IPS-NIHi7 (cell line): ENCODE data around the gene GALNT5.

Experiments
- DNase-seq: peaks from one replicate; pipeline ENCODE4 v3.0.0; 2012; ENCODE audit warnings: mixed read lengths; ENCODE audit errors: extremely low spot score

The GALNT5 gene

DNA sequence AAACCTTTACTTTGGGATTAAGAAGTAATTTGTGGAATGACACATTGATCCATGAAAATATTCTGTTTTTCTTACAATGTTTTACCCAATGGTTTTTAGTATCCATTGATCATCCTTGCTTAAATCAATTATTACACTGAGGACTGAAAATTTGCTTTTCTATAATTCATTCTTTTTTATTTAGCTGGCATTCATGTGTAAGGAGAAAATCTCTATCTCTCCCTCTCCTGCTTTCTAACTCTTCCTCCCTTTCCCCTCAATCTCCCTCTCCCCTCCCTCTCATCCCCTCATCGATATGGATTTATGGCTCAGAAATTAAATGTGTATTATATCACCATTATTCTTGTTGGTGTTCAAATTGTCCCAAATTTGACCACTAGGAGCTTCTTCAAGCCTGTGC, 29.7 kb downstream of the GALNT5 start:
- no peak for DNase-seq

DNA sequence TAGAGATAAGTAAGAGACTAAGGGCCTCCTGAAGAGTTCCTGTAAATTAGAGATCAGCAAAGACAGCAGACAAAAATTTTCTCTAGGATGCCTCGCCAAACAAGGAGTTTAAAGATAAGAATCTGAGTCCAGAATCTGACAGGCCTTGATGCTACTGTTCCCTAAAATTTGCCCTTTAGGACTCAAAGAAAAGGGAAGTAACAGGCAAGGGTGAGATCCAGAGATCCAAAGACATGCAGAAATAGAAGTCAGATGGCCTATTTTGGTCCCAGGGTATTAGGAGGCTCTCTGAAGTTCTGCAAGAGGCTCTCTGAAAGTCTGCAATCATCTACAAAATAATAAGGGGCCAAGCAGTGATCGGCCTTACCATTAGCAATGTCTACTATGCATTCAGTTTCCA, 33.0 kb downstream of the GALNT5 start:
- DNase-seq, result no peak

DNA sequence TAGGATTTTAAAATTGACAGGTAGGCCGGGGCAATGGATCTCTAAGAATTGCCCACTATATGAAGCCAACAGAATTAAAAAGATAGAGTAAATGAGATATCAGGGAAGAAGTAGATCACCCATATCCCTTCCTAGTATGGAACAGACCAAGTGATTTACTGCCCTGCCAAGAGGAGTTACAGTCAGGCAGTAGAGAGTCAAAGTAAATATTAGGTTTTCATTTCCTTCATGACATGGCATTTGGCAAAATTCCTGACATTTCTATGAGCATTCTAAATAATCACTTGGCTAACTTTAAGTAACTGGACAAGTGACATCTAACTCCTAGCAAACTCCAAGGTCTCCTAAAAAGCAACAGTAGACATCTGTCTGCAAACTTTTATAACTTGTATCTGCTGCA, 33.5 kb downstream of the GALNT5 start:
- no peak for DNase-seq

DNA sequence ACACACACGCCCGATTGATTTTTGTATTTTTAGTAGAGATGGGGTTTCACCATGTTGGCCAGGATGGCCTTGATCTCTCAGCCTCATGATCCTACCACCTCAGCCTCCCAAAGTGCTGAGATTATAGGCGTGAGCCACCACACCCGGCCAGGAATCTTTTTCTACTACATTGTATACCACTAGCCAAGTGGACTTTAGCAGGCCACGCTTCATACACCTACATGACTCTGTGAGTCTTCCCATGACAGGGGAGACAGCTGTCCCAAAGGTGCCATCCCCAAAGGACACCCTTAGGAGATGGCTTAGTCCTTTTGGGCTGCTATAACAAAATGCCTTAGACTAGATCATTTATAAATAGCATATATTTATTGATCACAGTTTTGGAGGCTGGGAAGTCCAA, 35.3 kb downstream of the GALNT5 start:
- no peak for DNase-seq

DNA sequence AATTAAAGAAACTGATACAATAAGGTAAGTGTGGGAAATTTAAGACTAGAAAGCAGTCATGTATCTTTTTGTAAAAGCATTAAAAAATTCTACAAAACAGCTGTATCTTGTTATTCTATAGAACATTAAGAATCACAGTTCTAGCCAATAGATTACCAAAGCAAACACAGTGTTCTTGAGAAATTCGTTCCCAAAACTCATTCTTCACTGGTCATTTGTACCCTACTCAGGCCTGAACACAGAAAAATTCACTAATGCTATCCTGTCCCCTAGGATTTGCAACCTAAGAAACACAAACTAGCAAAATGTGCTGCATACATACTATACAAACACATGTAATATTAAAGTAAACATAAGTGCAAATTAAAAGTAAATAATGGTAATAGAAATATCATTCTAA, 39.0 kb downstream of the GALNT5 start:
- DNase-seq, result no peak

DNA sequence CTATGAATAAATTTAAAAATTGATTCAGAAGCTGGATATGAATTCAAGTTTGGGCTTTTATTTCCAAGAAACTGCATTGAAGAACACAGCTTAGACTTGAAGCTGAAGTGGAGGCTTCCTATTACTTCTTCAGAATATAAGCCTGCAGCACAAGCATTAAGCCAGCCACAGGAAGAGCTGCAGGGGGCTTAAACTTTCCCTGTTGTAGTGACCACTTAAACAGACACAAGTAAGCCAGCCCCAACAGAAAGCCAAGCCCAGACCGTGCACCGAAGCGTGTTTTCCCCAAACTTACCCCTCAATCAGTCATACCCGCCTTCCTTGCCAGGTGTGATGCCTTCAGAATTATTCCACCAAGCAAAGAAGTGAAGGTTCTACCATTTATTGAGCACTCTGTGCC, 39.5 kb downstream of the GALNT5 start:
- DNase-seq, result no peak

DNA sequence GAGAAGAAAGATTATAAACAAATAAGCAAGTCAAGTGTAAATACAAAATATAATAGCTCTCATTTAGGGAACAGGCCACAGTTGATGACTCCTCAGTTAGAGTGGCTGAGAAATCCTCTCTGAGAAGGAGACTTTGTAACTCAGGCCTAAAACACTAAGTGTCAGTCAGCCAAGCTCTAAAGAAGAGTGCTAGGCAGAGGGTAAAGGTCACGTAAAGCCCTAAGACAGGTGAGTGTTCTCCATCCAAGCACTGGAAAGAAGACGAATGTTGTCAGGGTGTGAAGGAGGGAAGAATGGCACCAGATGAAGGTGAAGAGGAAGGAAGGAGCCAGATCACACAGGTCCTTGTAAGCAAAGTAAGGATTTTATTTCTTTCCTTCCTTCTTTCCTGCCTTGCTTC, 43.8 kb downstream of the GALNT5 start:
- no peak for DNase-seq

DNA sequence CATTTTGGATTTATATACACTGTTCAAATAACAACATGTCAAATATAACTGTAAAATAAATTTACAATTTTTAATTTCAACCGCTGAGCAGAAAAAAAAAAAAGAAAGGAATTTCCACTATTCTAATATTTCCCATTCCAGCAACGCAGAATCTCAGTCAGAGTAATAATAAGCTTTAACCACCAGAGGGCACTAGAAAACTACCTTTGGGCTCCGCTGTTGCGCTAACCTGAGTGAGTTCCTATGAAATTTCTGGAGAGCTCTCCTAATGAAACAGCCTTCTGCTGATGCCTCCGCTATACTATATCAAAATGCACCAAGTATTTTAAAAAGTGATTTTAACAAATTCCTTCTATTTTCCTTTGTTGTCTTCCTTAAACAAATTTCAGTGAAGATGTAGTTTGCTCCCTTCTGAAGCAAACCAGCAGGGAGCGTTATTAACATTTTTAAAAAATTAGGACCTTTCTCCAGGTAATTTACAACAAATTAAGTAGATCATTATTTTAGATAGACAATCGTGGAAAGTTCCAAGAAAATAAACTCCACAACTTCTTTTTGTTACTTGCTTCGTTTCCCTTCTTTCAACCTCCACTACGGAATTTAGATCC, 45.1 kb downstream of the GALNT5 start:
- peak; percentile 61 for DNase-seq

DNA sequence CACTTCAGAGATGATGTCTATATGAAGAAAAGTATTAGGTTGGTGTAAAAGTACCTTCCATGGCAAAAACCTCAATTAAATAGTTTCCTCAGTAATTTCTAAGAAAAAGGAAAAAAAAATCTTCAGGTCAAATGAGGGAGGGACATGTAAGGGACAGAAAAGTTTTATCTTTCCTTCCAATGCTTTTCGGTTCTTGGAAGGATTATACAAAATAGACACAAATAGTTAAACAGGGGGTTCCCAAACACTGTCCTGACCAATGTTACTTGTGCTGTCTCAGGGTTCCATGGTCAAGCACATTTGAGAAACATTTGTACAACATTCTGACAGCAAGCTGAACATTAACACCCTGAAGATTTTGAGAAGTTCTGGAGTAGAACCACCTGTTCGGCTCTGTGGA, 46.1 kb downstream of the GALNT5 start:
- no peak for DNase-seq

DNA sequence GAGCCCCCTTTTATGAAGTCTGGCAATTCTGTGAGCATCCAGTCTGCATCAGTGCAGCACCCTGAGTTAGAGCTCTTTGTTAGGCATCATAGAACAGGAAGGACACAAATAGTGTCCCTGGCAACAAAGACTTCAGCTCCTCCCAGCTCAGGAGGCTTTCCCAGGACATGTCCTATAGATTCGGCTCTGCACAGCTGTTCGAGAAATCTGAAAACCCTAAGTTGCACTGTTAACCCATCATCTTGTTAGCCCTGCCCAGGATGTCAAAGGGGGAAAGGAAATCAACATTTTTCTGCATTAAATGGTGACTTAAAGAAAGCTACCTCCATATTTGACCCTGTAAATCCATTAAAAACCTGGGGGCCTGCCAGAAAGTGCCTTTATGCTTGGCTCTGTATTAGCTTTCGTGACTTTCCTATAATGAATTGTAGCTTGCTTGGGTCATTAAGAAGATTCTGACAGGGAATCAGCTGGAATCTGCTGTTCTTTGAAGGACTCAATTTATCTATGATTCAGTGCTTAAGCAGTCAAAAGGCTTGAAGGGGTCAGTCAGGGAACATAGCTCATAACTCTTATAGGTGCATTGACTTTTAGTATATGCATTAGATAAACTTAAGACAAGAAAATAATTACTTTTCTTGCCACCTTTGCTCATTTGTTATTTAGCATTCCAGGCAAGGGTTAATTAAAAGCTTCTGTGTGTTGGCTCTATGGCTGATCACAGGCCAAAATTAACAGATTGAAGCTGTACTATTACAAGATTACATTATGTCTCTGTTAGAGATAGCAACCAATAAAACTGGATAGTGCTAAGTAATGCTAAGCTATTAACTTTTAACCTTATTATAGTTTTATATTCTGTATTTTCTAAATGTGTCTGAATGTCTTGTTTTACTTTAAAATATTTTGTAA, 47.6 kb downstream of the GALNT5 start:
- DNase-seq, result no peak

DNA sequence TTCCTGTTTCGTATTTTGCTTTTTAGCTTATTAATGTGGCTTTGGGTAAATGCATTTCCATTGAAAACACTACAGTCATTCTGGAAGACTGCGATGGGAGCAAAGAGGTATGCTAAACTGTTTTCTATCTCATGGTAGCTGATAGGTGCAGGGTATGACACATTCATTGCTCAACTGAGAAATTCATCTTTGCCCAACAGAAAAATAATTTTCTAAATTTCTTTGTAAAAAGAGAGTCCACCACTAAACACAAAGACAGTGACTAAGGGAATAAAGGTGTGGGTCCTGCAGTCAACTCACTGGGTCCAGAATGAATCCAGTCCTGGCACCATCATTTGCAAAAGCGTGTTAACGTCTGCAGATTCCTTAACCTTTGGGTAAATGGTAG, 48.2 kb downstream of the GALNT5 start:
- DNase-seq, result no peak

DNA sequence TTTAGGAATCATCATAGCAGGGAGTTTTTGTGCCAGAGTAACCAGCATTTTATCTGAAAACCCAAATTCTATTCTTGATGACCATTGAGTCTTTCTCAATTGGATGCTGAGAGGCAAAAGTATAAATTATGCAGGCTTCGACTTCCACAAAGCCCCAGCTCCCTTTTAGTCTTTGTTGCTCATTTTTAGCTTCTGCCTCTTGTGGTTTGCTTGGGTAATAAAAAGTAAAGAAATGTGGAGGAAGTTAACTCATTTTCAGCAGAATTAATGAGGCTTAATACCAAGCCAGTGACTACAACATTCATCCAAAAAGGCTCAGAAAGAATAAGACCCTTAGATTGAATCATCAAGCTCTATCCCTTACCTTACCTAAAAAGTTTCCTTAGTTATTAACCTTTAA, 49.5 kb downstream of the GALNT5 start:
- DNase-seq, result no peak

DNA sequence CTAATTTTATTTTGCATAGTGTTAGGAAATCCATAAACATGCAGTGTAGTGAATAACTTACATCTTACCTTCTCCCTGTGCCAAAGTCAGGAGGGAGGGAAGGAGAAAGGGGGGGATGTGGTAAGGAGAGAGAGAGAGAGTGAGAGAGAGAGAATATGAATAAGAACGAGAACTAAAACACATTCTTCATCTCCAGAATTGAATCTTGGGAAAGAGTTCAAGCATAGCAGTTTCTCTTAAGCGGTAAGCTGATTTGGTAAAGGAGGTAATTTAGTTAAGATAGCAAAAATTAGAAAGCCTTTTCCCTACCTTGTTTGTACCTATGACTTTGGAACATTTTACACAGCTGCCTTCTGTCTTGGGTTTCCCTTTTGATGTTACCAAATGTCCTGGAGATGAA, 52.4 kb downstream of the GALNT5 start:
- no peak for DNase-seq

DNA sequence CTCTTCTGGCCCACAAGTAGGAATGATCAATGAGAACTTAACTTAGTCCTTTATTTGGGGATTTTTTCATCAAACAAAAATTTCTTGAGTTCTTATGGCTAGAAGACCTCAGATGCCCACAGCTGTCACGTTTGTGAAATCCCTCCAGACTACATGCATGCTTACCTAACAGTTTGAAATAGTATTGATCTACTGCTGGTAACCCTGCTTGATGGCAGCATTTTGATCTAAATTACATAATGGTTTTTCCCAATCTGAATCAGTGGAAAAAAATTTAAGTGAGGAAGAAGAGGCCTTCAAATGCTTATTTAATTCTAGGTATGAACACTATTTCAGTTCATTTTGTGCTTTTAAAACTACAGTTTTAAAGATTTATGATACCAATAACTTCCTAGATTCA, 54.2 kb downstream of the GALNT5 start:
- DNase-seq, result no peak

DNA sequence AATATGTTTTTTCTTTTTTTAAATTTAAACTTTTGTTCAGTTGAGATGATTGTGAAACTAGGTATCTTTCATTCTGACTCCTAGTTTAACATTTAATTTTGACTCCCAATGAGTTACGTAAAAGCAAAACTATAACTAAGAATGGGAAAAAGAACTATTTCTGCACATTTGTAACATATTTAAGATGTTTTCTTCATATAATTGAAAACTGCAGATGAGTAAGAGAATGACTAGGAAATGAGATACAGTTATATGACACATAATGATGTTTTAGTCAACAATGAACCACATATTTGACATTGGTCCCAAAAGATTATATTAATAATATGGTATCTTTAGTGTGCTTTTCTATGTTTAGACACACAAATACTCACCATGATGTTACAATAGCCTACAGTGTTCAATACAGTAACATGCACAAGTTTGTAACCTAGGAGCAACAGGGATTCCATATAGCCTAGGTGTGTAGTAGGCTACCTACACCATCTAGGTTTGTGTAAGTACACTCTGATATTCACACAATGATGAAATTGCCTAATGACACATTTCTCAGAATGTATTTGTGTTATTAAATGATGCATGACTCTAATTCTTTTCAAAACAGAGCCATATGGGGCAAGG, 55.5 kb downstream of the GALNT5 start:
- no peak for DNase-seq

DNA sequence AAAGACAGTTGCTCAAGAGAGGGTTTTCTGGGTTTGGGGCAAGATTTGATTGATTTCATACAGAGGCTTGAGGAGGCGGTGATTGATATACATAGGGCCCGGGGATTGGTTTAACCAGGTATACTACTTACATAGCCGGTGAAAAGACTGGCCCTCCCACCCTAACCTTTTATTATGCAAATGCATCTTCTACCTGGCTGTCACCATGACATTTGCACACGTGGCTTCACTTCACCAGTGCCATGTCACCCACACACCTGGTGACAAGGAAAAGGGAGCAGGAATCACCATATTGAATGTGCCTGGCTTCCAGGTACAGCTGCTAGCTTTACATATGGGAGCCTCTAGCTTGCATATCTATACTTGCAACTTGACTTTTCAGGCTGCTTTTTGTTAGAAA, 58.4 kb downstream of the GALNT5 start:
- DNase-seq, result no peak

DNA sequence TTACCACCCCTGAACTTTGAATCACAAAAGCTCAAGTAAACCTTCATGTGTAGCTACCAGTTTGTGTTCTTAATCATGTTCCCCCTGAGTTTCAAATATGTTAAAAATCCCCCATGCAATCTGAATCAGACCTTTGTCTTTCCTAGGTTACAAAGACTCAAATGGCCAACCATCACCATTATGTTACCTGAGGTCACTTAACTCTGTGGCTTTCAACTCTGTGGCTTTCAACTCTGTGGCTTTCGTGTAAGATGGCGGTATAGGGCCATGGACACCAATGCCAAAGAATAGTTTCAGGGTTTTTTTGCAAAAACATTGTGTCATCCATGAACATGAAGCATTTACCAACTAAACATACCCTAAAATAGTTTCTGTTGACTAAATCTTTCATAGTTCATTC, 61.4 kb downstream of the GALNT5 start:
- DNase-seq, result no peak

DNA sequence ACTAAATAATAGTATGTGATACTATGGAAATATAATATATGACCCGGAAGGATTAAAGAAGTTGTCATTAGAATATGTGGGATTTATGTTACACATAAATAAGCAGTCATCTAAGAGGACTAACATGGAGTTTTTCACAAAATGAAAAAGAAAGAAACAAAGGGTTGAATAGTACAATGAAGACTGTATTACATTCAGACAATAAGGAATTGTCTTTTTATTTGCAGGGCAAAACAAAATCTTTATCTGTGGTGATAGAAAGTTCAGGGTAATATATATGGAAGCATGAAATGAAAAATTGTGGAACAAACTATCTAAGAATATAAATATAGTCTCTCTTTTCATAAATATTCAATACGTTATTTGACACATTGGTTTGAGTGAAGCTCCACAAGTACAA, 62.3 kb downstream of the GALNT5 start:
- DNase-seq, result no peak

DNA sequence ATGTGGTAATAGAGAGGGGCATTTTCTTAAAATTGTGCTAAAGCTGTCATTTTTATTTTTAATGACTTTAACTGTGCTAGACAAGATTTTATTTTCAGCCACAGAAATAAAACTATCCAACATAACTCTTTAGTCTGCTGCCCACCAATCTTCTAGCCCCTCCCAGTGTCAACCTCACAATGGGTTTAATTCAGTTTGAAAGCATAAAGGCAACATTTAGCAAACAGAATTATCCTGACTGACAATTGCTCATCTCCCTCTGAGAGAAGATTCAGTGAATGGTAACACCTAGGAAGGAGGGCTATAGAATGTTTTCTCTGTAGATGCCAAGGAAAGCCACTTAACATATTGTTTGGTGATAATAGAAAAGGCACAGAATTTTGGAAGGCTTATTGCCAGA, 62.9 kb downstream of the GALNT5 start:
- DNase-seq, result no peak

DNA sequence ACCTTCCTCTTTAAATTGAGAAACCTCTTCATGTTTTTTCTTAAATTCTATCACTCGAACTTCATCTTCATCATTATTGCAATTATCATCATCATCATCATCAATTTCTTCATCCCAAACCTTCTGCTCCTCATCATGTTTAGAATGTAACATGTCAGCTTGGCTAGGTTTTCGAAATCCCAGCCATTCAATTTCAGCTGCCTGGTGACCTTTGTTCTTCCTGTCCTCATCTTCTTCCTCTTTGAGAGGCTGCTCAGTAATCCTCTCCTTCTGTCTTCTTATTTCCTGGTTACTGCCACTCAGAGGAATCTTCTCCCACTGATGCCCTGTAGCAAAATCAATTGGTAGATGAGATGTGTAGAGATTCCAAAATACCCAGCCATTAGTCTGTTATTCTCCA, 64.0 kb downstream of the GALNT5 start:
- no peak for DNase-seq

DNA sequence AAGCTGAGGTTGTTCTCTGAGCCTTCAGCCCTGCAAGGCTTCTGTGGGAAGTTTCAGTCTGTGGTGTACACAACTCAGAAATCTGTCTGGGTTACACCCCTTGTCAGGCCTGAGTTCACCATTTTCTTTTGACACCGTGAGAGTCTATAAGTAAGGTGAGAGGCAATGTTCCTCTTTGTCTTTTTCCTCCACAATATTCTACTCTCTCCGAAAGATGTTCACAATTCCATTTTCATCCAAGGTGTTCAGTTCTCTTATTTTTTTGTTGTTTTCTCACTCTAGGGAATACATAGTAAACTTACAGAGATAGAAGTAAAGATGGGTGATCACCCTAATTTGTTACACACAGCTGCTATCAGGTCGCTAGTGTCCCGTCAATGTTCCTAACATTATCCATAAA, 64.9 kb downstream of the GALNT5 start:
- no peak for DNase-seq

DNA sequence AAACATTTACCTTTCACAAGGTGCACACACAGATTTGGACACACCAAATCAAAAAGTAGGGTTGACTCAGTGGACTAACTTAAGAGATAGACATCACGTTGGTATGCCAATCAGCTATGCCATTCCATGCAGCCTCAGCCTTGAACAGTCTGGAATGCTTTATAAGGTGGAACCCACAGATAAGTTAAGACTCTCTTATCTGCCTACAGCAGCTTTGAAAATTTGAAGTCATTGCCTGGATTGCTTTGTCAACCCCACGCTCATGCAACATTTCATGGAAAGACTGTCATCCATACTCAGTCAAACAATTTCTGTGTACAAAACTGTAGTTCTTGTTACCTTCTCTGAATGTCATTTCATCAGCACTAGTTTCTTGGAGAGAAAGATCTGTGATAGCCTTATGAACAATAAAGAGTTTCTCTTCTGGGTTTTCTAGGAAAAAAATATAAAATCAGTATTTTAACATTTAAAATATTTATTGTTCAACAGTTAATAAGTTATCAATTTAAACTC, 66.9 kb downstream of the GALNT5 start:
- no peak for DNase-seq

DNA sequence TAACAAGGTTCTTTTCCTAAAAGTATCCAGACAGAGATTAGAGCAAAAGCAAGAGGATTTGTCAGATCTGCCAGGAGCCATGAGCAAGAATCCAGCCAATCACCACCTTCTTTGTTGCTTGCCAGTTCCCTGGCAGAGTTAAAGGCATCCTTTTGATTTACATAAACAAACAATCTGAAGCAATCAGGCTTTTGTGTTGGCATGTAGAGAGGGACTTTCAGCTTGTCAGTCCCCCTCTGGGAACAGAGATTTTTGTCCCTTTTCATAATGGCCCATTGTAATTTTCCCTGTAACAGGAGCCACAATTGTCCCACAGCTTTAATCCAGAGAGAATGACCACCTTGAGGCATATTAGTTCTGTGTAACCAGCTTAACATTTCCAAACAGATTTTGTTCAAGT, 68.3 kb downstream of the GALNT5 start, which contains the start of gene ERMN:
ERMN (minus strand) TSS at position 39 of the 400 bp plus-strand sequence. CDS start 182 bp downstream, outside the sequence.
- DNase-seq, result peak; percentile 49
